HG02678 (cell line): ENCODE results near the gene RFX1.
A peak's percentile ranks its signal among the peaks of the same experiment; 100 is the strongest.

Source experiments
- ATAC-seq: cut with Tn5 transposase; IDR thresholded peaks from one replicate; pipeline ENCODE4 v1.9.1; 2021; ENCODE audit warnings: mild to moderate bottlenecking, moderate library complexity; ENCODE audit not compliant: unreplicated experiment

The RFX1 gene

DNA sequence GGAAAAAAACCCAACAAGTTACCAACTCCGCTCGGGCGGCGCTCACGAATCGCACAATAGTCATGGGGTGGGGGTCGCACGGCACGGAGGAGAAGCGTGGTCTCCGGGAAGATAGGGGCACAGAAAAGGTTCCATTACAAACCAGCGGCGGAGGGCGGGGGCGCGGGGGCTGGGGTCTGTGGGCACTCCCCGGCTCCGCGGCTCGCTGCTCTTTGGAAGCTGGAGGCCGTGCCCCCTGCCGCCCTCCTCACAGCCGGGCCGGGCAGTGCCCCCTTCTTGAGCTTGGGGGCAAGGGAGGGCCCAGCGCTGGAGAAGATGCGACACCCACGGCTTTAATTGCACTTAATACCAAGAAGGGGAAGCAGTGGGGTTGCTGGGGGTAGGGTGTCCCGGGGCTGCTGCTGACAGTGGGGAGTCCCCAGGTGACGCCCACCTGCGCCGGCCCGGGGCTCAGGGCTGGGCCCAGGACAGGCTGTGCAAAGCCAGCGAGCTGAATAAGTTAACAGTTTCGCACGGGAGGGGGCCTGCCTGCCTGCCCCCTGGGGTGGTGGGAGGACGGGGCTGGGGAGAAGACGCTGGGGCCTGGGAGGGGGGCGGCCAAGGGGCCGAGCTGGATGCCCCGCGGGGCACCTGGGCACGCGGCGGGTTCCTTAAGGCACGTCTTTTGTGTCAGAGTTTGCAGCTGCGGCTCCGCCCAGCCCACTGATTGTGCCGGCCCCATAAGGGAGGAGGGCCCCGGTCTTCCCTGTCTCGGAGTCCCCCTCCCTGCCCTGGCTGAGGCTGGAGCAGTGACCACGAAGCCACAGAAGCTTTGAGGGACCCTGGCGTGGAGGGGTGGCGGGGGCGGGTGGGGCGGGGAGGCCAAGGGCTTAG is 44.1 kb downstream of the RFX1 start:
- ATAC-seq: no peak

DNA sequence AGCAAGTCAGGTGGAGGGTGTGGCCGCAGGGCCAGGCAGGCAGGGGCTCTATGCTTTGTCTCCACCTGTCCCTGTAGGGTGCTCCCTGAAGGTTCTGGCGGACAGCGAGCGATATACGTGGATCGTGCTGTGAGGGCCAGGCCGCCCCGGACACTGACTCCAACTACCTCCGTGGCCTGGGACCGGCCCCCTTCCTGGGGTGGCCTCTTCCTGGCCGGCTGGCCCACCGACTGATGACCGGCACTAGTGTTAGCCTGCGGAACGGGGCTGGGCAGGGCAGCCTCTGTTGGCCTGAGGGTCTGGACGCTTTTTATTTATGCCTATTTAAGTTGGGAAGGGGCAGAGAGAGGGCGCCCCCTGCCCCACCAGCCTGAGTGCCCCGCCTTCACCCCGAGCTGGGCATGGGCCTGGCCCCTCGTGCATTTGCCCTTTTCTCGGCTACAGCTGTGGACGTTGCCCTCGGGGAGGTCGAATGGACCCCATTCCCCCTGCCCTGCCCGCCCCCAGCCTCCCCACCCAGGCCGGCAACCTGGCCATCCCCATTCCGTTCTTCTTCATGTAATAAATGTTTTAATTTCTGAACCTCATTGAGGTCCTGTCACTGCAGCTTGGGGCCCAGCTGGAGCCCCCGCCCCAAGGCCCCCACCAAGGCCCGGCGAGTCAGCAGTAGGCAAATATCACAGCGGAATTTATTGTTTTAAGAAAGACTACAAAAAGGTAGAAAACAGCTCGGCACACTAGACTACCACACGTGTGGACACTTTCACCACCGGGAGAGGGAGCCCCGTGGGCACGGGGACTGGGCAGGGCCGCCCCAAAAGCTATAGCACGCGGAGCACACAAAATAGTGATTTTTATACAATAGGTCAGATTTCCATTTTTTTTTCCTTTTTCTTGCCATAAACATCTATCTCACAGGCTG is 45.0 kb downstream of the RFX1 start:
- no peak for ATAC-seq

DNA sequence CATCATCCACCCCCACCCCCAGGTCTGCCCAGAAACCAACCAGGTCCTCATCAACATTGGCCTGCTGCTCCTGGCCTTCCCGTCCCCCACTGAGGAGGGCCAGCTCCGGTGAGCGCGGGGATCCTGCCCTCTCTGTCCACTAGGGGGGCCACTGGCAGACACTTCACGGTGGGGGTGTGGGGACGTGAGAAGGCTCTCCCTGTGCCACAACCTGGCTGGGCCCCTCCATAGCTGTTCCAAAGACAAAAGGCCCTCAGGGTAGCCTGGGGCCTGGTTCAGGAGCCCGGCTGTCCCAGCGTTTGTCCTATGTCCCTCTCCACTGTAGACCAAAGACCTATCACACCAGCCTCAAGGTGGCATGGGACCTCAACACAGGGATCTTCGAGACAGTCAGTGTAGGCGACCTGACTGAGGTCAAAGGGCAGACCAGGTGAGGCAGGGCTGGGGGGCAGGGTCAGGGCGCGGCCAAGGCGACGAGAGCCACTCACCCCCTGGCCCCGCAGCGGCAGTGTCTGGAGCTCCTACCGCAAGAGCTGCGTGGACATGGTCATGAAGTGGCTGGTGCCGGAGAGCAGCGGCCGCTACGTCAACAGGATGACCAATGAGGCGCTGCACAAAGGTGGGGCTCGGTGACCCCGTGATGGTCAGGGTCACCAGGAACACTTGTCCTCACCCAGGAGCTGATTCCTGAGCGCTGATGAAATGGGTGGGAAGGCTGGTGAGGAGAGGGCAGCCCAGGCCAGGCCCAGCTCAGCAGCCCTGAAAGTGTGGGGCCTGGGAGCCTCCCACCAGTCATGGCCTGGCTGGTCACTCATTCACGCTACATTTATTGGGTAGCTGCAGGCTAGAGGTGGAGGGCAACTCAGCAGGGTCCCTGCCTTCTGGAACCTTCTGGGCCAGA is 45.9 kb downstream of the RFX1 start:
- ATAC-seq: no peak

DNA sequence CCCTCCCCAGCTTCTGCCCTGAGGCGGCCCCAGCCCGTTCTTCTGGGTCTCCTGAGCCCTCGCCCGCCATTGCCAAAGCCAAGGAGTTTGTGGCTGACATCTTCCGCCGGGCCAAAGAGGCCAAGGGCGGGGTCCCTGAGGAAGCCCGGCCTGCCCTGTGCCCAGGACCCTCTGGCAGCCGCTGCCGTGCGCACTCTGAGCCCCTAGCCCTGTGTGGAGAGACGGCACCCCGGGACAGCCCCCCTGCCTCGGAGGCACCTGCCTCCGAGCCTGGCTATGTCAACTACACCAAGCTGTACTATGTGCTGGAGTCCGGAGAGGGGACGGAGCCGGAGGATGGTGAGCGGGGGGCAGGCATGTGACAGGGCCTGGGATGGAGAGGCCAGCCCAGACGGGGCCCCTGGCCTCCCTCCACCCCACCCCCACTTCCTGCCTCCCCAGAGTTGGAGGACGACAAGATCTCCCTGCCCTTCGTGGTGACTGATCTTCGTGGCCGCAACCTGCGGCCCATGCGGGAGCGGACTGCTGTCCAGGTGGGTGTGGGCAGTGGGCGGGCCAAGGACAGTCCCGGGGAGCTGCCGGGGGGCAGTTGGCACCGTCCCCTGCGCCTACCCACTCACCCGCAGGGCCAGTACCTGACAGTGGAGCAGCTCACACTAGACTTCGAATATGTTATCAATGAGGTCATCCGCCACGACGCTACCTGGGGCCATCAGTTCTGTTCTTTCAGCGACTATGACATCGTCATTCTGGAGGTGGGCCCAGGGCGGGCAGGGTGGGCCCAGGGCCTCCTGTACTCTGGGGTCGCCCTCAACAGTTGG is 46.8 kb downstream of the RFX1 start:
- no peak for ATAC-seq

DNA sequence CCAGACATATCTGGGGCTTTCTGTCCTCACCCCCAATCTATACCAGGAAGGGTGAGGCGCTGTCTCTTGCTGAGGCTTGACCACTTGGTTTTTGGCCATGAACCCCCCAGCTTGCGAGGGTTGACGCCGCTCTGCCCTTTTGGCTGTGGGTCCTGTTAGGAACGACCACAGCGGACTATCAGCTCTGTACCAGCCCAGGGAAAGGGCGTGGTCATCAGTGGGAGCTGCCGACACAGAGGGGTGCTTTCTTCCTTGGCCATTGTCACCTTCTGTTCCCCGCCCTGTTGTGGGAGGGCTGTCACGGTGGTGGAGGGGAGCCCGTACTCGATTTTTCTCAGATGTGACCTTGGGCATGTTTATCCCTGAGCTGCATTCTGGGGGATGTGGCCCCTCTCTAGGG is 48.1 kb downstream of the RFX1 start:
- no peak for ATAC-seq

DNA sequence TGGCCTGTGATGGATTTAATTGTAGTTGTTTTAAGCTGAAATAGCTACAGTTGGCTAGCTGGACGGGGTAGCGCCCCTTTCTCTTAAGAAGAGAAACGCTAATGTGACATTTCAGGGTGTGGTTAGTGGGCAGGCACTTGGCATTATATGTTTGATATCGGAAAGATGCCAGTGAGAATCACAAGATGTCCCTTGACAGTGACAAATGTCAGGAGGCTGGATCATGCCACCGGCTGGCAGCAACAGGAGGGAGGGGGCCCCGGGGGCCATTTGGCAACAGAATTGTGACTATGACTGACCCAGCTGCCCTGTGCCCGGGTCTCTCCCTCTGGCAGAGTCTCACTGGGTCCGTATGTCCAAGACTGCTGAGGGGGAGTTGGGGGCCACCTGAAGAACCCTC is 49.1 kb downstream of the RFX1 start:
- no peak for ATAC-seq

- ATAC-seq: no peak
Measured at GRCh38 chr19:13956365-13956744, 49.8 kb downstream of the RFX1 start.

DNA sequence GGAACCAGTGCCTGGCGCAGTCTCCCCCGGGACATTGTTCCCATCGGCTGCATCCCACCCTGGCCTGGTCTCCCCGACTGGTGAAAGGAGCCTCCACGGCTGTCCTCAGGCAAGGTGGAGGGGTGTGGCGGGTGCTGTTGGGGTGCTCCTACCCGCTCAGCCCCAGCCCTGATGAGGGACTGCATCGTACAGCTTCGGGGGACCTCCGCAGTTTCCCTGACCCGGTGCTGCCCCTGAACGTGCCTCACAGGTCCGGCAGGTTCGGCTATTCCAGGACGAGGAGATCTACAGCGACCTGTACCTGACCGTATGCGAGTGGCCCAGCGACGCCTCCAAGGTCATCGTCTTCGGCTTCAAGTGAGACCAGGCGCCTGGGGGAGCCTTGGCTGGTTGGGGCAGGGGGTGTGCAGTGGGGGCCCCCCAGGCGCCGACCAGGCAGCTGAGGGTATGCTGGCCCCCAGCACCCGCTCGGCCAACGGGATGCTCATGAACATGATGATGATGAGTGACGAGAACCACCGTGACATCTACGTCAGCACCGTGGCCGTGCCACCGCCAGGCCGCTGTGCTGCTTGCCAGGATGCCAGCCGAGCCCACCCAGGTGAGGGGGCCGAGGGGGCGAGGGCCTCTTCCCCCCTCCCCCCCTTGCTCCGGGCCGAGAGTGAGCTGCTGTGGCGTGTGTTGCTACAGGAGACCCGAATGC is 50.3 kb downstream of the RFX1 start:
- ATAC-seq: no peak

- ATAC-seq: no peak
Measured at GRCh38 chr19:13954185-13954584, 51.9 kb downstream of the RFX1 start.

DNA sequence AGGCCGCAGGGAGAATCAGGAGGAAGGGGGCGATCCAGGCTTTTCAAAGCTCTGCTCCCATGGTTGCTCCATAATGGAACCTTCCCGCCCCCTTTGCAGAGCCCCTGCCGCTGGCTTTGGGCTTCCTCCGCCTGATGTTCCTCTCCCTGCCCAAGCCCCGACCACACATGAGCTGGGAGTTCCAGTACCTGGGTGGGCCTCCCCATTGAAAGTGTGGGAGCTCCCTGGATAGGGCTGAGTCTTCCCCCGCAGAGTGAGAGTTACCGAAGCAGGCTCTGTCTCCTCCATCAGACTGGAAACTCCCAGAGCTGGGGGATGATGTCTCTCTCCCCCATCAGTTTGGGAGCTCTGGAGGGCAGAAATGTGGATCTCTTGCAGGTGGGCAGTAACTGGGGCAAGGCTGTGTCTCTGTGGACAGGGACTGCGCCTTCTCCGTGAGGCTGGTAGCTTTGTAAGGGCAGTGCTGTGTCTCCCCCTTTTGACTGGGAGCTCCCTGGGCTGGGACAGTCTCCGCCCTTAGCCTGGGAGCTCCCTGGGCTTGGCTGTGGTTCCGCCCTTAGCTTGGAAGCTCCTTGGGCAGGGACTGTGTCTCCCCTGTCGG is 53.1 kb downstream of the RFX1 start:
- ATAC-seq: no peak

GRCh38 chr19:13952154-13952930 is 53.8 kb downstream of the RFX1 start, which contains the start of gene DCAF15:
TSS of gene DCAF15 (plus strand) at chr19:13952509. CDS start at chr19:13952513, 4 bp downstream.
- ATAC-seq: peak; percentile 98

DNA sequence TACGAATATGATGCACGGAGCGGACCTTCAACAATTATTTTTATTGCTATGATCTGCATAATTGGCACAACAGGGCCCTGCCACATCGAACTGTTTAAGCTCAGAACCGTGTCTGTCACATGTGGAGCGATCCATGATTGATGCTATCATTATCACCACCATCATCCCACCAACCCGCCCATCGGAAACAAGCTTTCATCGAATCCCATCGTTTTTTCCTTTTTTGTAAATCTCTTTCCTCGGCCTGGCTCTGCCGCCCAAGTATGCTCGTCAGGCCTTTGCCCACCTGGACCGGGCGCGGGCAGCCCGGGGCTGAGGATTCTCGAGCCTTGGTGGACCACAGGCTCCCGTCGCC is 54.3 kb downstream of the RFX1 start:
- ATAC-seq: peak; percentile 1

DNA sequence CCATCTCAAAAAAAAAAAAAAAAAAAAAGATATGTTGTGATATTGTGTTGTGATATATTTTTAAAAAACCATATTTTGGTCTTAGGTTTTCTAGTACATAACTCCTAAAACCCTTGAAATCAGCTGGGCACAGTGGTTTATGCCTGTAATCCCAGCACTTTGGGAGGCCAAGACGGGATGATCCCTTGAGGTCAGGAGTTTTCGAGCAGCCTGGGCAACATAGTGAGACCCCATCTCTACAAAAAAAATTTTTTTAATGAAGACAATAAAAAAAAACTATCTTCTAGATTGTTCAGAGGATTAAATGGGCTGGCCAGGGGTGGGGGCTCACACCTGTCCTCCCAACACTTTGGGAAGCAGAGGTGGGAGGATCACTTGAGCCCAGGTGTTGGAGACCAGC is 55.1 kb downstream of the RFX1 start:
- no peak for ATAC-seq

DNA sequence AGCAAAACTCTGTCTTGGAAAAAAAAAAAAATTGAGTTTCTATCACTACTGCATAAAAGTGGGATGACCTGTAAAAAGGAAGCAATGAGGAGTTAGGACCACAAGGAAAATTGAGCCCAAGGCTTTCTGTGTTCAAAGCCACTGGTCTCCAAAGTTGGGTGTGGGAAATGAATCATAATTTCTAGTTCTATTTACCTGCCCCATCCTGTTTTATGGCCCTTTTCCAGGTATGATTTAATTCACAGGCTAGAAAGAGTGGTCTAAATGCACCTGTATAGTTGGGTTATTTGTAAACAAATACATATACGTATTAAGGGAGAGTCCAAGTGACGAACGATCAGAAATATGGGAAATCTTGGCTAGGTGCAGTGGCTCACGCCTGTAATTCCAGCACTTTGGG is 59.7 kb downstream of the RFX1 start:
- no peak for ATAC-seq

DNA sequence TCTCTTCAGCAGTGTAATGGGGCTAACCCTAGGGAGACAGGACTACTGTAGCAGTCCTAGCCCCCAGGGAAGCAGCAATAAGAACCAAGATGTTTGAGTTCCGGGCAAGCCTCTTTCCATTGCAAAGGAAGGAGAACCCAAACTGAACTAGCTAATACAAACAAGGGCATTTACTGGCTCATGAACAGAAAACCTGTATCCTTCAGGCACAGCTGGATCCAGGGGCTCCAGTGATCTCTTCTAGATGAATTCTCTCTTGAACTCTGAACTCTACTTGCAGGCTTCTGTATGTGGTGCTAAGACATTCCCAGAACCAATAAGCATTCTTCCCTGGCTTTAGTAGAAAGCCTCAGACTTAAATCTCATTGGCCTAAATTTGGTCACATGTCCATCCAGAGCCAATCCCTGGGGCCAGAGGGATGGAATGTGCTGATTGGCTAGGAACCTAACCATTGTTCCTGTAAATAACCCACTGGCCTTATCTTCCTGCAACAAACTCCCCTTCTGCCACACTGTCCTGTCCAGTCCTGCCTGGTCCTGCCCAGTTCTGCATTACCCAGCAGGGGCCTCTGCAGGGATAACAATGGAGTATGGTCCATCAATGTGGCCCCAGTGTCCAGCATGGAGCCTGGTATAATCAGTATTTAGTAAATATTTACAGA is 64.0 kb downstream of the RFX1 start:
- ATAC-seq: no peak

- ATAC-seq: no peak
Measured at GRCh38 chr19:13938301-13939064, 67.6 kb downstream of the RFX1 start, which contains the start of gene PODNL1. TSS of gene PODNL1 (minus strand) at chr19:13938417. CDS start at chr19:13938181, 236 bp downstream.
